ENCODE measurements around the gene ZNF784.

The ZNF784 gene

GRCh38 chr19:55591555-55591954 lies 32.8 kb downstream of the ZNF784 start:
- H3K4me1 ChIP-seq (ENCODE audit: insufficient read depth, low read length, severe bottlenecking), result peaks cover 6% of the 10 kb centered on the region
- H4K20me1 ChIP-seq (ENCODE audit: insufficient read depth, low read length), result no peaks in the 10 kb centered on the region
- TF ChIP-seq, protein P1, sequence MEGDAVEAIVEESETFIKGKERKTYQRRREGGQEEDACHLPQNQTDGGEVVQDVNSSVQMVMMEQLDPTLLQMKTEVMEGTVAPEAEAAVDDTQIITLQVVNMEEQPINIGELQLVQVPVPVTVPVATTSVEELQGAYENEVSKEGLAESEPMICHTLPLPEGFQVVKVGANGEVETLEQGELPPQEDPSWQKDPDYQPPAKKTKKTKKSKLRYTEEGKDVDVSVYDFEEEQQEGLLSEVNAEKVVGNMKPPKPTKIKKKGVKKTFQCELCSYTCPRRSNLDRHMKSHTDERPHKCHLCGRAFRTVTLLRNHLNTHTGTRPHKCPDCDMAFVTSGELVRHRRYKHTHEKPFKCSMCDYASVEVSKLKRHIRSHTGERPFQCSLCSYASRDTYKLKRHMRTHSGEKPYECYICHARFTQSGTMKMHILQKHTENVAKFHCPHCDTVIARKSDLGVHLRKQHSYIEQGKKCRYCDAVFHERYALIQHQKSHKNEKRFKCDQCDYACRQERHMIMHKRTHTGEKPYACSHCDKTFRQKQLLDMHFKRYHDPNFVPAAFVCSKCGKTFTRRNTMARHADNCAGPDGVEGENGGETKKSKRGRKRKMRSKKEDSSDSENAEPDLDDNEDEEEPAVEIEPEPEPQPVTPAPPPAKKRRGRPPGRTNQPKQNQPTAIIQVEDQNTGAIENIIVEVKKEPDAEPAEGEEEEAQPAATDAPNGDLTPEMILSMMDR (IDR thresholded peaks at IDR 0.05; ENCODE audit: low read length), result no peak
- TF ChIP-seq EZH2 (IDR thresholded peaks at IDR 0.05; ENCODE audit: borderline replicate concordance, low read length), result no peak
- H3K4me2 ChIP-seq (ENCODE audit: low read length), result no peak overlapping the region
- no peaks in the 10 kb centered on the region for H3K79me2 ChIP-seq (ENCODE audit: insufficient read depth, low read length)
- H3K36me3 ChIP-seq (ENCODE audit: insufficient read depth, low read length), result peaks cover 20% of the 10 kb centered on the region
- H3K9me2 ChIP-seq (ENCODE audit: low read depth, low read length), result no peaks in the 10 kb centered on the region
- no peak overlapping the region for H2AFZ ChIP-seq (ENCODE audit: low read length)
- no peaks in the 10 kb centered on the region for H3F3A ChIP-seq (ENCODE audit: insufficient read depth, low read length)
- H3K9ac ChIP-seq (ENCODE audit: low read length), result no peak overlapping the region
- H3K27ac ChIP-seq (ENCODE audit: low read depth, low read length, poor library complexity, severe bottlenecking), result no peak overlapping the region
- no peak overlapping the region for H3K4me3 ChIP-seq (ENCODE audit: low read depth, low read length, poor library complexity, severe bottlenecking)
- no peaks in the 10 kb centered on the region for H3K9me3 ChIP-seq (ENCODE audit: low read length)
- no peaks in the 10 kb centered on the region for H3K27me3 ChIP-seq (ENCODE audit: insufficient read depth, low read length)

DNA sequence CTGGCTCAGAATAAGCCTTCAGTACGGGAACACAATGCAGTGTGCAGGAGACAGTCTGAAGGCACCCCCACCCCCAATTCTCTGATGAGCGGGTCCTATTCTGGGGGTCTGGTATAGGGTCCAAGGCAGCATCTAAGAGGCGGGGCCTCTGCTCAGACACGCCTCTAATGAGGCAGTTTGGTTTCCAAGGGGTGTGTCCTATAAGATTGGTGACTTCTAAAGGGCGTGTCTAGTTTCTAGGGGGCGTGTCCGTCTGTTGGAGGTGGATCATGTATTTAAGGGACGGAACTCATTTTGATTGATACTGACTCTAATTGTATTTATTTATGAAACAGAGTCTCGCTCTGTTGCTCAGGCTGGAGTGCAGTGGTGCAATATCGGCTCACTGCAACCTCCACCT lies 33.7 kb downstream of the ZNF784 start:
- no peak overlapping the region for H3K27ac ChIP-seq (ENCODE audit: low read depth, low read length, poor library complexity, severe bottlenecking)
- H3K9me2 ChIP-seq (ENCODE audit: low read depth, low read length), result no peaks in the 10 kb centered on the region
- H3K79me2 ChIP-seq (ENCODE audit: insufficient read depth, low read length), result no peaks in the 10 kb centered on the region
- H3K4me3 ChIP-seq (ENCODE audit: low read depth, low read length, poor library complexity, severe bottlenecking), result no peak overlapping the region
- no peak for TF ChIP-seq EZH2 (IDR thresholded peaks at IDR 0.05; ENCODE audit: borderline replicate concordance, low read length)
- TF ChIP-seq, protein P1 (IDR thresholded peaks at IDR 0.05; ENCODE audit: low read length), result no peak
- no peak overlapping the region for H3K4me2 ChIP-seq (ENCODE audit: low read length)
- no peaks in the 10 kb centered on the region for H3K27me3 ChIP-seq (ENCODE audit: insufficient read depth, low read length)
- H3K9ac ChIP-seq (ENCODE audit: low read length), result no peak overlapping the region
- H4K20me1 ChIP-seq (ENCODE audit: insufficient read depth, low read length), result no peaks in the 10 kb centered on the region
- no peaks in the 10 kb centered on the region for H3K9me3 ChIP-seq (ENCODE audit: low read length)
- H3K36me3 ChIP-seq (ENCODE audit: insufficient read depth, low read length), result peaks cover 11% of the 10 kb centered on the region
- H2AFZ ChIP-seq (ENCODE audit: low read length), result no peak overlapping the region
- peaks cover 14% of the 10 kb centered on the region for H3K4me1 ChIP-seq (ENCODE audit: insufficient read depth, low read length, severe bottlenecking)
- no peaks in the 10 kb centered on the region for H3F3A ChIP-seq (ENCODE audit: insufficient read depth, low read length)

GRCh38 chr19:55590109-55590508 lies 34.3 kb downstream of the ZNF784 start:
- peaks cover 5% of the 10 kb centered on the region; the same call in 1 of the 2 replicates for H3K36me3 ChIP-seq (ENCODE audit: insufficient read depth, low read length)
- H3K9me2 ChIP-seq (ENCODE audit: low read depth, low read length), result no peaks in the 10 kb centered on the region
- no peak overlapping the region for H3K27ac ChIP-seq (ENCODE audit: low read depth, low read length, poor library complexity, severe bottlenecking)
- H3K9ac ChIP-seq (ENCODE audit: low read length), result no peak overlapping the region
- TF ChIP-seq EZH2 (IDR thresholded peaks at IDR 0.05; ENCODE audit: borderline replicate concordance, low read length), result no peak
- TF ChIP-seq, protein P1 (IDR thresholded peaks at IDR 0.05; ENCODE audit: low read length), result no peak
- H3K9me3 ChIP-seq (ENCODE audit: low read length), result no peaks in the 10 kb centered on the region
- no peaks in the 10 kb centered on the region for H3K79me2 ChIP-seq (ENCODE audit: insufficient read depth, low read length)
- H3K27me3 ChIP-seq (ENCODE audit: insufficient read depth, low read length), result no peaks in the 10 kb centered on the region; the same call in 1 of the 2 replicates
- H2AFZ ChIP-seq (ENCODE audit: low read length), result no peak overlapping the region
- no peaks in the 10 kb centered on the region for H4K20me1 ChIP-seq (ENCODE audit: insufficient read depth, low read length)
- H3K4me1 ChIP-seq (ENCODE audit: insufficient read depth, low read length, severe bottlenecking), result peaks cover 15% of the 10 kb centered on the region
- H3F3A ChIP-seq (ENCODE audit: insufficient read depth, low read length), result no peaks in the 10 kb centered on the region
- no peak overlapping the region for H3K4me3 ChIP-seq (ENCODE audit: low read depth, low read length, poor library complexity, severe bottlenecking)
- H3K4me2 ChIP-seq (ENCODE audit: low read length), result no peak overlapping the region
